ENCODE measurements around the gene AKAP13. TPM values are rescaled to one million over a fixed set of nuclear protein-coding genes. Genes with fewer than 3 reads are reported as not detected.
A peak's percentile ranks its signal among the peaks of the same experiment; 100 is the strongest.

Gene AKAP13
- total RNA-seq, 4 donors from 2014 or later, result 128 to 460 (median 243) TPM

GRCh38 chr15:85704066-85704465 is 323.7 kb downstream of the AKAP13 start:
- no peak for DNase-seq
- Histone ChIP-seq H3K27ac (peak overlapping the region; percentile 88 to 98), H3K4me3 (no peak overlapping the region), H3K36me3 (no peaks in the 10 kb centered on the region), H3K9me3 (no peaks in the 10 kb centered on the region), H3K4me1 (peaks cover 11 to 41% of the 10 kb centered on the region in 2 donors), H3K27me3 (no peaks in the 10 kb centered on the region)
- TF ChIP-seq POLR2A (IDR thresholded peaks at IDR 0.05) (no peak), CTCF (IDR thresholded peaks at IDR 0.05) (no peak)
- intact Hi-C loops (cut with DNase I; ENCODE audit: low total_unique reads), result no loop called here

GRCh38 chr15:85704720-85705429 is 324.5 kb downstream of the AKAP13 start:
- Histone ChIP-seq H3K36me3 (no peaks in the 10 kb centered on the region), H3K9me3 (no peaks in the 10 kb centered on the region), H3K27me3 (no peaks in the 10 kb centered on the region), H3K27ac (peak overlapping the region; percentile 88 to 98), H3K4me1 (peaks cover 11 to 40% of the 10 kb centered on the region in 2 donors), H3K4me3 (no peak overlapping the region)
- DNase-seq, result peak in 1 of 2 donors; percentile 76
- intact Hi-C loops (cut with DNase I; ENCODE audit: low total_unique reads), result no loop called here
- TF ChIP-seq POLR2A (IDR thresholded peaks at IDR 0.05), result peak in 1 of 2 donors; percentile 30
- no peak for TF ChIP-seq CTCF (IDR thresholded peaks at IDR 0.05)

GRCh38 chr15:85706779-85707518 is 326.5 kb downstream of the AKAP13 start:
- intact Hi-C loops (cut with DNase I; ENCODE audit: low total_unique reads), result no loop called here
- peaks cover 11 to 47% of the 10 kb centered on the region in 2 donors for H3K4me1 ChIP-seq

GRCh38 chr15:85707519-85708338 is 327.3 kb downstream of the AKAP13 start:
- Histone ChIP-seq H3K9me3 (no peaks in the 10 kb centered on the region), H3K4me3 (peak overlapping the region in 1 of 2 donors; percentile 5), H3K4me1 (peaks cover 11 to 46% of the 10 kb centered on the region in 2 donors), H3K27ac (peak overlapping the region; percentile 88 to 98), H3K36me3 (no peaks in the 10 kb centered on the region), H3K27me3 (no peaks in the 10 kb centered on the region)
- no peak for TF ChIP-seq POLR2A (IDR thresholded peaks at IDR 0.05)
- TF ChIP-seq CTCF (IDR thresholded peaks at IDR 0.05), result no peak
- DNase-seq, result no peak
- intact Hi-C loops (cut with DNase I; ENCODE audit: low total_unique reads), result no loop called here

More at GRCh38 chr15:85706779-85707518, 326.5 kb downstream of the AKAP13 start:
- Histone ChIP-seq H3K36me3 (no peaks in the 10 kb centered on the region), H3K27ac (peak overlapping the region; percentile 88 to 98), H3K4me3 (peak overlapping the region in 1 of 2 donors; percentile 2), H3K9me3 (no peaks in the 10 kb centered on the region), H3K27me3 (no peaks in the 10 kb centered on the region)
- peak; percentile 49 to 65 for DNase-seq
- TF ChIP-seq POLR2A (IDR thresholded peaks at IDR 0.05), result no peak
- no peak for TF ChIP-seq CTCF (IDR thresholded peaks at IDR 0.05)

All from uterus (tissue), 4 donors.